OCI-LY3 (cell line): ENCODE data around the gene LDLRAD4.

Source experiments
- CTCF ChIP-seq: fragments of 200-600, 300-600 bp; sonication (generic); IDR thresholded peaks from 2 replicates; pipeline ENCODE4 v1.5.1; 2014; ENCODE audit warnings: antibody characterized with exemption, low read length, low read depth
- EZH2phosphoT487 ChIP-seq: fragments of 200-600 bp; shearing (Covaris generic); IDR thresholded peaks from 2 replicates; pipeline ENCODE4 v1.6.1; 2018; ENCODE audit warnings: antibody characterized with exemption, mixed run types, low read depth

GRCh38 chr18:13550418-13551304 lies 332.1 kb downstream of the LDLRAD4 start:
- TF ChIP-seq CTCF (no peak), EZH2phosphoT487 (no peak)
